ENCODE measurements around the gene ACAT2.
"Not testable (repeated sequence)": the region's sequence is repeated elsewhere in the genome, so short reads cannot be mapped to it uniquely, and the experiment has no call there.

The ACAT2 gene

GRCh38 chr6:159723259-159723658 is 38.6 kb upstream of the ACAT2 start:
- Histone ChIP-seq H3K27ac (ENCODE audit: insufficient read depth in 1 of 2, low read depth in 1 of 2, low read length in 2 of 2, poor library complexity in 1 of 2, severe bottlenecking in 2 of 2) (no peak overlapping the region), H3K36me3 (ENCODE audit: control insufficient read depth in 4 of 4, insufficient read depth in 4 of 4, low read length in 3 of 4) (peaks cover 4 to 22% (median 12%) of the 10 kb centered on the region in 4 experiments), H3K27me3 (replicated peaks in 2 of 5; ENCODE audit: control insufficient read depth in 4 of 5, insufficient read depth in 5 of 5, low read length in 4 of 5) (no peaks in the 10 kb centered on the region), H3K9me3 (ENCODE audit: control extremely low read depth in 1 of 5, control insufficient read depth in 4 of 5, insufficient read depth in 2 of 5, low read depth in 1 of 5, low read length in 4 of 5) (peaks cover 0 to 7% (median 0%) of the 10 kb centered on the region in 5 experiments), H3K4me3 (ENCODE audit: control insufficient read depth in 1 of 7, extremely low read depth in 1 of 7, insufficient read depth in 4 of 7, low read depth in 2 of 7, low read length in 6 of 7) (no peak overlapping the region), H3K4me1 (ENCODE audit: control extremely low read depth in 1 of 4, control insufficient read depth in 4 of 4, insufficient read depth in 4 of 4, low read length in 3 of 4) (peaks cover 6 to 25% (median 8%) of the 10 kb centered on the region in 4 experiments)
- ChIA-PET CTCF (interaction anchor here (1.0 to 3.3 kb wide), 9 partner anchors 10 to 126 kb away, joined by 3 to 12 read pairs (median 3); no protein-coding TSS in a partner anchor), POLR2A (interaction anchor here (0.6 kb wide), 1 partner anchor 31 kb away, joined by 8 read pairs; no protein-coding TSS in a partner anchor)
- DNase-seq: no peak
- 100% methylated on average over 2 of the region's 2 CpGs for WGBS (ENCODE audit: insufficient coverage)

GRCh38 chr6:159724778-159725177 is 37.1 kb upstream of the ACAT2 start:
- Histone ChIP-seq H3K36me3 (ENCODE audit: control insufficient read depth in 4 of 4, insufficient read depth in 4 of 4, low read length in 3 of 4) (peaks cover 4 to 22% (median 12%) of the 10 kb centered on the region in 4 experiments), H3K27me3 (replicated peaks in 2 of 5; ENCODE audit: control insufficient read depth in 4 of 5, insufficient read depth in 5 of 5, low read length in 4 of 5) (no peaks in the 10 kb centered on the region), H3K9me3 (ENCODE audit: control extremely low read depth in 1 of 5, control insufficient read depth in 4 of 5, insufficient read depth in 2 of 5, low read depth in 1 of 5, low read length in 4 of 5) (peaks cover 0 to 7% (median 0%) of the 10 kb centered on the region in 5 experiments), H3K4me3 (ENCODE audit: control insufficient read depth in 1 of 7, extremely low read depth in 1 of 7, insufficient read depth in 4 of 7, low read depth in 2 of 7, low read length in 6 of 7) (no peak overlapping the region), H3K4me1 (ENCODE audit: control extremely low read depth in 1 of 4, control insufficient read depth in 4 of 4, insufficient read depth in 4 of 4, low read length in 3 of 4) (peaks cover 14 to 31% (median 16%) of the 10 kb centered on the region in 4 experiments), H3K27ac (ENCODE audit: insufficient read depth in 1 of 2, low read depth in 1 of 2, low read length in 2 of 2, poor library complexity in 1 of 2, severe bottlenecking in 2 of 2) (no peak overlapping the region)
- CTCF ChIA-PET: interaction anchor here (1.0 to 2.9 kb wide), 2 partner anchors 26 to 129 kb away, joined by 3 to 9 read pairs; no protein-coding TSS in a partner anchor
- 95% methylated on average over 2 of the region's 4 CpGs for WGBS (ENCODE audit: insufficient coverage)
- POLR2A ChIA-PET: interaction anchor here (0.6 to 4.9 kb wide), 2 partner anchors 26 to 33 kb away, joined by 5 to 46 read pairs; partner anchors contain the start of gene SOD2
- no peak for DNase-seq

- POLR2A ChIA-PET: interaction anchor here (4.9 kb wide), 1 partner anchor 33 kb away, joined by 46 read pairs; the partner anchor contains the start of gene SOD2
- not testable (repeated sequence) for H3K9me3 ChIP-seq (ENCODE audit: control extremely low read depth in 1 of 5, control insufficient read depth in 4 of 5, insufficient read depth in 2 of 5, low read depth in 1 of 5, low read length in 4 of 5); H3K27ac ChIP-seq (ENCODE audit: insufficient read depth in 1 of 2, low read depth in 1 of 2, low read length in 2 of 2, poor library complexity in 1 of 2, severe bottlenecking in 2 of 2); DNase-seq; H3K27me3 ChIP-seq (replicated peaks in 2 of 5; ENCODE audit: control insufficient read depth in 4 of 5, insufficient read depth in 5 of 5, low read length in 4 of 5)
- peaks cover 16 to 36% (median 20%) of the 10 kb centered on the region in 4 experiments for H3K4me1 ChIP-seq (ENCODE audit: control extremely low read depth in 1 of 4, control insufficient read depth in 4 of 4, insufficient read depth in 4 of 4, low read length in 3 of 4)
- CTCF ChIA-PET: interaction anchor here (1.0 to 5.9 kb wide), 3 partner anchors 26 to 128 kb away, joined by 3 to 41 read pairs (median 9); no protein-coding TSS in a partner anchor
- WGBS (ENCODE audit: insufficient coverage): 83% methylated on average over 1 of the region's 3 CpGs
- H3K36me3 ChIP-seq (ENCODE audit: control insufficient read depth in 4 of 4, insufficient read depth in 4 of 4, low read length in 3 of 4): peaks cover 4 to 22% (median 12%) of the 10 kb centered on the region in 4 experiments
- peak overlapping the region in 1 of 7 experiments; percentile 87 for H3K4me3 ChIP-seq (ENCODE audit: control insufficient read depth in 1 of 7, extremely low read depth in 1 of 7, insufficient read depth in 4 of 7, low read depth in 2 of 7, low read length in 6 of 7)
Observed at GRCh38 chr6:159725208-159725607, 36.6 kb upstream of the ACAT2 start.

- 0% methylated on average over 28 of the region's 30 CpGs for WGBS (ENCODE audit: insufficient coverage)
- Histone ChIP-seq H3K9me3 (ENCODE audit: control extremely low read depth in 1 of 5, control insufficient read depth in 4 of 5, insufficient read depth in 2 of 5, low read depth in 1 of 5, low read length in 4 of 5) (peaks cover 0 to 7% (median 0%) of the 10 kb centered on the region in 5 experiments), H3K4me1 (ENCODE audit: control extremely low read depth in 1 of 4, control insufficient read depth in 4 of 4, insufficient read depth in 4 of 4, low read length in 3 of 4) (peaks cover 20 to 41% (median 25%) of the 10 kb centered on the region in 4 experiments), H3K27me3 (replicated peaks in 2 of 5; ENCODE audit: control insufficient read depth in 4 of 5, insufficient read depth in 5 of 5, low read length in 4 of 5) (no peaks in the 10 kb centered on the region), H3K27ac (ENCODE audit: insufficient read depth in 1 of 2, low read depth in 1 of 2, low read length in 2 of 2, poor library complexity in 1 of 2, severe bottlenecking in 2 of 2) (peak overlapping the region; percentile 95 to 96), H3K4me3 (ENCODE audit: control insufficient read depth in 1 of 7, extremely low read depth in 1 of 7, insufficient read depth in 4 of 7, low read depth in 2 of 7, low read length in 6 of 7) (peak overlapping the region; percentile 47 to 93 (median 83)), H3K36me3 (ENCODE audit: control insufficient read depth in 4 of 4, insufficient read depth in 4 of 4, low read length in 3 of 4) (peaks cover 4 to 25% (median 15%) of the 10 kb centered on the region in 4 experiments)
- ChIA-PET CTCF (interaction anchor here (0.9 to 5.9 kb wide), 6 partner anchors 8 to 127 kb away, joined by 3 to 41 read pairs (median 7); partner anchors contain the start of gene ACAT2), POLR2A (interaction anchor here (0.6 to 4.9 kb wide), 8 partner anchors 17 to 117 kb away, joined by 3 to 46 read pairs (median 4); partner anchors contain the start of gene SOD2)
- no peak for DNase-seq
Observed at GRCh38 chr6:159726255-159726917, 35.5 kb upstream of the ACAT2 start.

- under 1% methylated on average over 61 of the region's 93 CpGs for WGBS (ENCODE audit: insufficient coverage)
- Histone ChIP-seq H3K4me1 (ENCODE audit: control extremely low read depth in 1 of 4, control insufficient read depth in 4 of 4, insufficient read depth in 4 of 4, low read length in 3 of 4) (peaks cover 20 to 41% (median 27%) of the 10 kb centered on the region in 4 experiments), H3K4me3 (ENCODE audit: control insufficient read depth in 1 of 7, extremely low read depth in 1 of 7, insufficient read depth in 4 of 7, low read depth in 2 of 7, low read length in 6 of 7) (peak within 1 kb of the TSS; percentile 83 to 99 (median 91)), H3K27me3 (replicated peaks in 2 of 5; ENCODE audit: control insufficient read depth in 4 of 5, insufficient read depth in 5 of 5, low read length in 4 of 5) (no peaks in the 10 kb centered on the region), H3K27ac (ENCODE audit: insufficient read depth in 1 of 2, low read depth in 1 of 2, low read length in 2 of 2, poor library complexity in 1 of 2, severe bottlenecking in 2 of 2) (peak within 1 kb of the TSS; percentile 95 to 96), H3K36me3 (ENCODE audit: control insufficient read depth in 4 of 4, insufficient read depth in 4 of 4, low read length in 3 of 4) (peaks cover 7 to 30% (median 14%) of the 10 kb centered on the region in 4 experiments), H3K9me3 (ENCODE audit: control extremely low read depth in 1 of 5, control insufficient read depth in 4 of 5, insufficient read depth in 2 of 5, low read depth in 1 of 5, low read length in 4 of 5) (peaks cover 0 to 7% (median 0%) of the 10 kb centered on the region in 5 experiments)
- DNase-seq: peak; percentile 97 to 98 (median 98)
- CTCF ChIA-PET: interaction anchor here (0.9 to 5.9 kb wide), 5 partner anchors 27 to 126 kb away, joined by 5 to 41 read pairs (median 9); partner anchors contain the start of gene ACAT2
- POLR2A ChIA-PET: interaction anchor here (0.6 to 4.9 kb wide), 6 partner anchors 25 to 857 kb away, joined by 3 to 46 read pairs (median 5); partner anchors contain the start of gene SOD2
Observed at GRCh38 chr6:159726918-159727716, 34.7 kb upstream of the ACAT2 start, which contains the start of gene WTAP. WTAP (plus strand) TSS chr6:159727506; CDS start chr6:159736266, 8,760 bp downstream.

GRCh38 chr6:159727717-159728445 is 34.0 kb upstream of the ACAT2 start:
- Histone ChIP-seq H3K4me1 (ENCODE audit: control extremely low read depth in 1 of 4, control insufficient read depth in 4 of 4, insufficient read depth in 4 of 4, low read length in 3 of 4) (peaks cover 20 to 41% (median 27%) of the 10 kb centered on the region in 4 experiments), H3K9me3 (ENCODE audit: control extremely low read depth in 1 of 5, control insufficient read depth in 4 of 5, insufficient read depth in 2 of 5, low read depth in 1 of 5, low read length in 4 of 5) (peaks cover 0 to 4% (median 0%) of the 10 kb centered on the region in 5 experiments), H3K27me3 (replicated peaks in 2 of 5; ENCODE audit: control insufficient read depth in 4 of 5, insufficient read depth in 5 of 5, low read length in 4 of 5) (no peaks in the 10 kb centered on the region), H3K36me3 (ENCODE audit: control insufficient read depth in 4 of 4, insufficient read depth in 4 of 4, low read length in 3 of 4) (peaks cover 4 to 26% (median 9%) of the 10 kb centered on the region in 4 experiments), H3K27ac (ENCODE audit: insufficient read depth in 1 of 2, low read depth in 1 of 2, low read length in 2 of 2, poor library complexity in 1 of 2, severe bottlenecking in 2 of 2) (peak overlapping the region; percentile 94 to 96), H3K4me3 (ENCODE audit: control insufficient read depth in 1 of 7, extremely low read depth in 1 of 7, insufficient read depth in 4 of 7, low read depth in 2 of 7, low read length in 6 of 7) (peak overlapping the region; percentile 78 to 99 (median 91))
- ChIA-PET CTCF (interaction anchor here (0.7 to 5.9 kb wide), 6 partner anchors 8 to 37 kb away, joined by 4 to 41 read pairs (median 8); no protein-coding TSS in a partner anchor), POLR2A (interaction anchor here (0.6 to 4.9 kb wide), 6 partner anchors 9 to 858 kb away, joined by 3 to 46 read pairs (median 3); partner anchors contain the start of gene SOD2)
- peak; percentile 38 to 77 (median 72) for DNase-seq
- 0% methylated on average over 38 of the region's 44 CpGs for WGBS (ENCODE audit: insufficient coverage)

Data from common myeloid progenitor, CD34-positive (primary cell).